K562 (cell line): Measurements from ENCODE around the gene ITPRIP. TPM values are rescaled to one million over a fixed set of nuclear protein-coding genes. Genes with fewer than 3 reads are reported as not detected.

Experiments
- ARHGAP35 ChIP-seq: fragments of 450-650 bp; IDR thresholded peaks from 2 replicates; pipeline ENCODE4 v1.6.1; 2018; ENCODE audit not compliant: partially characterized antibody
- ATF7 ChIP-seq: fragments of 450-650 bp; IDR thresholded peaks from 2 replicates; pipeline ENCODE4 v1.7.1; 2014; ENCODE audit warnings: mild to moderate bottlenecking, moderate library complexity
- BCOR ChIP-seq: fragments of 450-650 bp; IDR thresholded peaks from 2 replicates; pipeline ENCODE4 v1.6.1; 2016
- DDX20 ChIP-seq: fragments of 450-650 bp; IDR thresholded peaks from 2 replicates; pipeline ENCODE4 v1.6.1; 2016; ENCODE audit warnings: missing genetic modification characterization, low read depth, mild to moderate bottlenecking, missing compliant biosample characterization, moderate library complexity
- EHMT2 ChIP-seq: fragments of 450-650 bp; IDR thresholded peaks from 2 replicates; pipeline ENCODE4 v1.6.1; 2018; ENCODE audit warnings: antibody characterized with exemption
- ETV1 ChIP-seq: fragments of 450-650 bp; conservative IDR thresholded peaks from 2 replicates; pipeline ENCODE4 v1.6.1; 2016; ENCODE audit warnings: missing genetic modification characterization, control low read depth, low read depth, missing compliant biosample characterization
- ETV5 ChIP-seq: sonication (generic); formaldehyde crosslinking; IDR thresholded peaks from 2 replicates; pipeline ENCODE4 v1.4.0; 2020; ENCODE audit warnings: low read depth, mild to moderate bottlenecking, missing genetic modification reagents
- GATA2 ChIP-seq: sonication (generic); formaldehyde crosslinking; IDR thresholded peaks from 2 replicates; pipeline ENCODE4 v1.4.0; 2020; ENCODE audit warnings: mild to moderate bottlenecking, missing genetic modification reagents
- KAT7 ChIP-seq: sonication (generic); formaldehyde crosslinking; IDR thresholded peaks from 2 replicates; pipeline ENCODE4 v1.8.0; 2022; ENCODE audit warnings: missing genetic modification reagents, mild to moderate bottlenecking, borderline replicate concordance
- LEF1 ChIP-seq: fragments of 450-650 bp; IDR thresholded peaks from 2 replicates; pipeline ENCODE4 v1.6.1; 2016; ENCODE audit warnings: mild to moderate bottlenecking
- MBD2 ChIP-seq: sonication (generic); IDR thresholded peaks from 2 replicates; pipeline ENCODE4 v1.6.1; 2016; ENCODE audit warnings: low read depth, borderline replicate concordance
- MEF2D ChIP-seq: conservative IDR thresholded peaks from 2 replicates; pipeline ENCODE4 v1.6.1; 2016; ENCODE audit warnings: low read depth, missing genetic modification characterization, missing compliant biosample characterization
- MTF1 ChIP-seq: fragments of 250-450 bp; sonication (Bioruptor Pico); IDR thresholded peaks from 2 replicates; pipeline ENCODE4 v1.9.0; 2021; ENCODE audit warnings: moderate library complexity, mild to moderate bottlenecking, inconsistent platforms, borderline replicate concordance
- NR2F6 ChIP-seq: fragments of 450-650 bp; formaldehyde crosslinking; IDR thresholded peaks from 2 replicates; pipeline ENCODE4 v1.4.0; 2020; ENCODE audit warnings: mild to moderate bottlenecking
- PML ChIP-seq: IDR thresholded peaks from 2 replicates; pipeline ENCODE4 v1.6.1; 2012; ENCODE audit warnings: low read length, inconsistent platforms
- POLR2H ChIP-seq: IDR thresholded peaks from 2 replicates; pipeline ENCODE4 v1.6.1; 2016; ENCODE audit warnings: missing genetic modification characterization, low read depth, mild to moderate bottlenecking, control low read depth, missing compliant biosample characterization, moderate library complexity
- RBM25 ChIP-seq: fragments of 200-400 bp; formaldehyde crosslinking; IDR thresholded peaks from 2 replicates; pipeline ENCODE4 v1.6.1; 2018; ENCODE audit warnings: low read length, low read depth, moderate library complexity; ENCODE audit not compliant: severe bottlenecking
- RBM39 ChIP-seq: fragments of 200-400 bp; formaldehyde crosslinking; optimal IDR thresholded peaks from 2 replicates; pipeline ENCODE3; 2018; ENCODE audit warnings: low read depth, low read length
- TAL1 ChIP-seq: fragments of 450-650 bp; IDR thresholded peaks from 2 replicates; pipeline ENCODE4 v1.6.1; 2016; ENCODE audit warnings: mild to moderate bottlenecking
- TCF7 ChIP-seq: sonication (generic); IDR thresholded peaks from 2 replicates; pipeline ENCODE4 v1.6.1; 2016; ENCODE audit warnings: antibody characterized with exemption, borderline replicate concordance
- TCF7L2 ChIP-seq: fragments of 150-350 bp; IDR thresholded peaks from 2 replicates; pipeline ENCODE4 v1.6.1; 2016; ENCODE audit warnings: low read depth, mild to moderate bottlenecking, low read length, moderate library complexity
- ZKSCAN1 ChIP-seq: fragments of 150-350 bp; IDR thresholded peaks from 2 replicates; pipeline ENCODE4 v1.6.1; 2016; ENCODE audit warnings: low read depth, low read length
- ZNF134 ChIP-seq: fragments of 250-450 bp; sonication (Bioruptor Pico); conservative IDR thresholded peaks from 2 replicates; pipeline ENCODE4 v1.4.0; 2020
- ZNF408 ChIP-seq: fragments of 250-450 bp; sonication (Bioruptor Pico); IDR thresholded peaks from 2 replicates; pipeline ENCODE4 v1.4.0; 2020; ENCODE audit warnings: low read depth, mild to moderate bottlenecking, moderate library complexity
- ZNF589 ChIP-seq: fragments of 200-800 bp; sonication (Bioruptor generic); IDR thresholded peaks from 2 replicates; pipeline ENCODE4 v1.6.1; 2016; ENCODE audit warnings: low read depth, missing genetic modification characterization, missing compliant biosample characterization
- polyA plus RNA-seq, 8 experiments: library from polyadenylated mRNA; depleted of rRNA in 4 of 8; stranded (reverse) in 5 of 8; unstranded in 3 of 8; fragments of >200 nt; fragmentation: Nextera tagmentation in 2 of 8; fragmentation: Illumina TruSeq in 1 of 8; extraction: Ambion mirVana in 2 of 8; extraction: Trizol in 1 of 8; gene quantifications; 2 replicates each; pipeline versions ENCODE4 v1.2.1 to v1.2.3, GENCODE V29; 2011 to 2014; ENCODE audit warnings: inconsistent platforms in 1 of 8, missing spikeins in 1 of 8
- total RNA-seq, 7 experiments: library from RNA; depleted of rRNA in 6 of 7; stranded (reverse); fragments of >200 nt in 6 of 7; fragmentation: Illumina TruSeq in 2 of 7; extraction: Trizol in 2 of 7; gene quantifications; 2 replicates each; pipeline versions ENCODE4 v1.2.1 to v1.2.3, GENCODE V29; 2011 to 2021; ENCODE audit warnings: low replicate concordance in 1 of 7
- TF ChIP-seq, protein P1 (sequence below): fragments of 450-650 bp; IDR thresholded peaks from 2 replicates; pipeline ENCODE4 v1.6.1; 2014; ENCODE audit warnings: low read depth, mild to moderate bottlenecking, moderate library complexity, borderline replicate concordance
- TF ChIP-seq, protein P2 (sequence below): IDR thresholded peaks from 2 replicates; pipeline ENCODE4 v1.6.1; 2012; ENCODE audit warnings: low read depth, low read length, improper control_type of control experiment, borderline replicate concordance
- TF ChIP-seq, protein P3 (sequence below): fragments of 250-450 bp; sonication (Bioruptor Pico); IDR thresholded peaks from 2 replicates; pipeline ENCODE4 v1.4.0; 2020

ITPRIP gene
- total and polyA plus RNA-seq, 9 of the 15 experiments (the other 6 are each of a cell fraction or from before 2014, with no cell fraction given) = 4.4 to 28.5 (median 10.9) TPM

- TF ChIP-seq ATF7 = no peak
- peak; percentile 69 for TF ChIP-seq ETV1 (tag)
- TF ChIP-seq ZNF408 (CRISPR knock-in tag) = no peak
- no peak for TF ChIP-seq NR2F6 (CRISPR knock-in tag)
- no peak for TF ChIP-seq TCF7
- TF ChIP-seq GATA2 (CRISPR knock-in tag) = no peak
- no peak for TF ChIP-seq RBM39
- no peak for TF ChIP-seq DDX20
- no peak for TF ChIP-seq ZKSCAN1
- no peak for TF ChIP-seq TAL1
- TF ChIP-seq, protein P1, sequence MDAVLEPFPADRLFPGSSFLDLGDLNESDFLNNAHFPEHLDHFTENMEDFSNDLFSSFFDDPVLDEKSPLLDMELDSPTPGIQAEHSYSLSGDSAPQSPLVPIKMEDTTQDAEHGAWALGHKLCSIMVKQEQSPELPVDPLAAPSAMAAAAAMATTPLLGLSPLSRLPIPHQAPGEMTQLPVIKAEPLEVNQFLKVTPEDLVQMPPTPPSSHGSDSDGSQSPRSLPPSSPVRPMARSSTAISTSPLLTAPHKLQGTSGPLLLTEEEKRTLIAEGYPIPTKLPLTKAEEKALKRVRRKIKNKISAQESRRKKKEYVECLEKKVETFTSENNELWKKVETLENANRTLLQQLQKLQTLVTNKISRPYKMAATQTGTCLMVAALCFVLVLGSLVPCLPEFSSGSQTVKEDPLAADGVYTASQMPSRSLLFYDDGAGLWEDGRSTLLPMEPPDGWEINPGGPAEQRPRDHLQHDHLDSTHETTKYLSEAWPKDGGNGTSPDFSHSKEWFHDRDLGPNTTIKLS = no peak
- TF ChIP-seq TCF7L2 = no peak
- no peak for TF ChIP-seq ZNF134 (CRISPR knock-in tag)
- no peak for TF ChIP-seq MTF1 (CRISPR knock-in tag)
- TF ChIP-seq RBM25 = no peak
- TF ChIP-seq, protein P2, sequence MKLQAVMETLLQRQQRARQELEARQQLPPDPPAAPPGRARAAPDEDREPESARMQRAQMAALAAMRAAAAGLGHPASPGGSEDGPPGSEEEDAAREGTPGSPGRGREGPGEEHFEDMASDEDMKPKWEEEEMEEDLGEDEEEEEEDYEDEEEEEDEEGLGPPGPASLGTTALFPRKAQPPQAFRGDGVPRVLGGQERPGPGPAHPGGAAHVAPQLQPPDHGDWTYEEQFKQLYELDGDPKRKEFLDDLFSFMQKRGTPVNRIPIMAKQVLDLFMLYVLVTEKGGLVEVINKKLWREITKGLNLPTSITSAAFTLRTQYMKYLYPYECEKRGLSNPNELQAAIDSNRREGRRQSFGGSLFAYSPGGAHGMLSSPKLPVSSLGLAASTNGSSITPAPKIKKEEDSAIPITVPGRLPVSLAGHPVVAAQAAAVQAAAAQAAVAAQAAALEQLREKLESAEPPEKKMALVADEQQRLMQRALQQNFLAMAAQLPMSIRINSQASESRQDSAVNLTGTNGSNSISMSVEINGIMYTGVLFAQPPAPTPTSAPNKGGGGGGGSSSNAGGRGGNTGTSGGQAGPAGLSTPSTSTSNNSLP = no peak
- TF ChIP-seq KAT7 (CRISPR knock-in tag) = 0 out of 2 replicates have a peak, but pooled peaks have one; percentile 58
- no peak for TF ChIP-seq ZNF589 (CRISPR knock-in tag)
- TF ChIP-seq ETV5 (CRISPR knock-in tag) = no peak
- TF ChIP-seq MBD2 = no peak
- no peak for TF ChIP-seq MEF2D (tag)
- TF ChIP-seq LEF1 = 0 out of 2 replicates have a peak, but pooled peaks have one; percentile 35
- TF ChIP-seq POLR2H (tag) = peak; percentile 55
- TF ChIP-seq, protein P3, sequence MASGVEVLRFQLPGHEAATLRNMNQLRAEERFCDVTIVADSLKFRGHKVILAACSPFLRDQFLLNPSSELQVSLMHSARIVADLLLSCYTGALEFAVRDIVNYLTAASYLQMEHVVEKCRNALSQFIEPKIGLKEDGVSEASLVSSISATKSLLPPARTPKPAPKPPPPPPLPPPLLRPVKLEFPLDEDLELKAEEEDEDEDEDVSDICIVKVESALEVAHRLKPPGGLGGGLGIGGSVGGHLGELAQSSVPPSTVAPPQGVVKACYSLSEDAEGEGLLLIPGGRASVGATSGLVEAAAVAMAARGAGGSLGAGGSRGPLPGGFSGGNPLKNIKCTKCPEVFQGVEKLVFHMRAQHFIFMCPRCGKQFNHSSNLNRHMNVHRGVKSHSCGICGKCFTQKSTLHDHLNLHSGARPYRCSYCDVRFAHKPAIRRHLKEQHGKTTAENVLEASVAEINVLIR = no peak
- peak; percentile 79 for TF ChIP-seq BCOR
- no peak for TF ChIP-seq EHMT2
- no peak for TF ChIP-seq PML
- TF ChIP-seq ARHGAP35 = no peak
Measured at GRCh38 chr10:104337985-104338735, at the start of gene ITPRIP (continued).
